ENCODE data around the gene ADGRG6.

The ADGRG6 gene

DNA sequence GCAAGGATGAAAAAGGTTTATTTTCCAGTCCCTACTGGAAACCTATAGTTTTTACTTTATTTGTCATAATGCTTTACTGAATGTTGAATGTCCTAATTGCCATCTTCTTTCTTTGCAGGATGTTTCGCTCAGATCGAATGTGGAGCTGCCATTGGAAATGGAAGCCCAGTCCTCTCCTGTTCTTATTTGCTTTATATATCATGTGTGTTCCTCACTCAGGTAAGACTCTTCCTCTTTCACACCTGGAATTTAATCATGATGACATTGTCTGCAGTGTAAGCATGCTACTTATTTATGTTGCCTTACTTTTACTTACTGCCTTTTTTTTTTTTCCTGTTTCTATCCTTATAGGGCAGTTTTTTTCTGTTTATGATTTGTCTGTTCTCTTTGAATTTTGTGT is 7.6 kb downstream of the ADGRG6 start:
- no peak for TF ChIP-seq TAF1 (IDR thresholded peaks at IDR 0.05; ENCODE audit: borderline replicate concordance, insufficient read depth, low read length)
- no peak for TF ChIP-seq SIN3A (IDR thresholded peaks at IDR 0.05; ENCODE audit: borderline replicate concordance, insufficient read depth, low read length)
- TF ChIP-seq FOXP2 (optimal IDR thresholded peaks at IDR 0.05; ENCODE audit: borderline replicate concordance, extremely low read depth, extremely low read length, insufficient read depth): no peak

- TF ChIP-seq POLR2AphosphoS5 (IDR thresholded peaks at IDR 0.05; ENCODE audit: low read depth, low read length): no peak
- no peak for TF ChIP-seq SIN3A (IDR thresholded peaks at IDR 0.05; ENCODE audit: borderline replicate concordance, insufficient read depth, low read length)
- TF ChIP-seq FOXP2 (optimal IDR thresholded peaks at IDR 0.05; ENCODE audit: borderline replicate concordance, extremely low read depth, extremely low read length, insufficient read depth): no peak
- TF ChIP-seq REST (IDR thresholded peaks at IDR 0.05; ENCODE audit: insufficient read depth in 1 of 2, low read depth in 2 of 2, low read length in 2 of 2): no peak
- no peak for TF ChIP-seq TAF1 (IDR thresholded peaks at IDR 0.05; ENCODE audit: borderline replicate concordance, insufficient read depth, low read length)
These were observed 11.5 kb downstream of the ADGRG6 start for GRCh38 chr6:142313284-142313683.

GRCh38 chr6:142316791-142317368 is 15.1 kb downstream of the ADGRG6 start:
- TF ChIP-seq REST (IDR thresholded peaks at IDR 0.05; ENCODE audit: insufficient read depth in 1 of 2, low read depth in 2 of 2, low read length in 2 of 2) (no peak), FOXP2 (optimal IDR thresholded peaks at IDR 0.05; ENCODE audit: borderline replicate concordance, extremely low read depth, extremely low read length, insufficient read depth) (no peak), POLR2AphosphoS5 (IDR thresholded peaks at IDR 0.05; ENCODE audit: low read depth, low read length) (no peak)

DNA sequence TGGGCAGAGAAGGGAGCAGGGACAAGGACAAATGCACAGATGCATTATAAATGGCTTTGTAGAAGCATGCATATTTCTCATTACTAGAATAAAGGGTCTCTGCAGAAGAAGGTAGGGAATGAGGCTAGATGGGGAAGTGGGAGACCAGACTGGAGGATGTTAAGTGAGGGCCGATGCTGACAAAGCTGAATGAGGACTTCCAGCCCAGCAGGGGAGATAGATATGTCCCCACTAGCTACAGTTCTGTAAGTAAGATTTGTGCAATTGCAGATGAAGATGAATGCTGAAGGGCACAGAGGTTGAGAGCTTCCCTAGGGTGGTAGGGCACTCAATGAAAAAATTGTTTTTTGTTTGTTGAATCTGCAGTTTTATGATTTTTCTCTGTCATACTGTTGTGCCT is 16.9 kb downstream of the ADGRG6 start:
- TF ChIP-seq FOXP2 (optimal IDR thresholded peaks at IDR 0.05; ENCODE audit: borderline replicate concordance, extremely low read depth, extremely low read length, insufficient read depth): no peak
- no peak for TF ChIP-seq SIN3A (IDR thresholded peaks at IDR 0.05; ENCODE audit: borderline replicate concordance, insufficient read depth, low read length)
- no peak for TF ChIP-seq POLR2AphosphoS5 (IDR thresholded peaks at IDR 0.05; ENCODE audit: low read depth, low read length)
- no peak for TF ChIP-seq TAF1 (IDR thresholded peaks at IDR 0.05; ENCODE audit: borderline replicate concordance, insufficient read depth, low read length)
- no peak for TF ChIP-seq REST (IDR thresholded peaks at IDR 0.05; ENCODE audit: insufficient read depth in 1 of 2, low read depth in 2 of 2, low read length in 2 of 2)

DNA sequence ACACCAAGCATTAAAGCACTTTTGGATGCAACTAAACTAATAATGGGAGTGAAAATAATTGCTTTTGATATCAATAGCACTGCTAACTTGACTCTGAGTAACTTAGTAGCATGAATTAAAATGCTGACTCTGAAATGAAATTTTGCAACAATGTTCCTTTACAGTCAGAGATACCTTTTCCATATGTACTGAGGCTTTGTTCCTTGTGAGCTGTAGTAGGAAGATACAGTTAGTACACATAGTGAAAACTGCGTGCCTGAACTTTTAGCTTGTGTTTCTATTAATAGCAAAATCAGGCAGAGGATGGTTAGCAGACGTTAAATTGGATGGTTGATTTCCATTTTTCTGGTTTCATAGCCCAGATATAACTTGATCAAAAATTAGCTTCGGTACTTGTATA is 18.6 kb downstream of the ADGRG6 start:
- no peak for TF ChIP-seq POLR2AphosphoS5 (IDR thresholded peaks at IDR 0.05; ENCODE audit: low read depth, low read length)

- TF ChIP-seq TAF1 (IDR thresholded peaks at IDR 0.05; ENCODE audit: borderline replicate concordance, insufficient read depth, low read length) (no peak), REST (IDR thresholded peaks at IDR 0.05; ENCODE audit: insufficient read depth in 1 of 2, low read depth in 2 of 2, low read length in 2 of 2) (no peak), FOXP2 (optimal IDR thresholded peaks at IDR 0.05; ENCODE audit: borderline replicate concordance, extremely low read depth, extremely low read length, insufficient read depth) (no peak), SIN3A (IDR thresholded peaks at IDR 0.05; ENCODE audit: borderline replicate concordance, insufficient read depth, low read length) (no peak), POLR2AphosphoS5 (IDR thresholded peaks at IDR 0.05; ENCODE audit: low read depth, low read length) (no peak)
These were observed 19.6 kb downstream of the ADGRG6 start for GRCh38 chr6:142321451-142321850.
